Left ventricle myocardium inferior (tissue), 1 donor: ENCODE measurements around the gene POLL. TPM values are rescaled to one million over a fixed set of nuclear protein-coding genes. Genes with fewer than 3 reads are reported as not detected.
A peak's percentile ranks its signal among the peaks of the same experiment; 100 is the strongest.

Source experiments
- DNase-seq: peaks from one replicate; pipeline ENCODE4 v3.0.0-alpha.2; 2020
- H3K27ac ChIP-seq: fragments of 200-600 bp; replicated peaks from 2 replicates; pipeline ENCODE4 v1.8.0; 2021
- H3K27me3 ChIP-seq: fragments of 200-600 bp; 2 replicates; pipeline ENCODE4 v1.8.0; 2021; ENCODE audit warnings: low read depth
- H3K36me3 ChIP-seq: fragments of 200-600 bp; 2 replicates; pipeline ENCODE4 v1.8.0; 2021
- H3K4me1 ChIP-seq: fragments of 200-600 bp; 2 replicates; pipeline ENCODE4 v1.8.0; 2021
- H3K4me3 ChIP-seq: fragments of 200-600 bp; 2 replicates; pipeline ENCODE4 v1.8.0; 2021; ENCODE audit warnings: mild to moderate bottlenecking, moderate library complexity
- H3K9me3 ChIP-seq: fragments of 200-600 bp; replicated peaks from 2 replicates; pipeline ENCODE4 v1.8.0; 2021
- intact Hi-C: fragments of 100-400 bp; cut with micrococcal nuclease; formaldehyde crosslinking; loops from one replicate; pipeline ENCODE4 v1.11.0; 2022
- total RNA-seq: library from RNA; stranded (reverse); fragmentation: NEBNext Ultra II Directional; extraction: Animal tissue kit (Norgen Biotek cat#: 25700); gene quantifications from one replicate; pipeline ENCODE4 v1.2.1, GENCODE V29; 2021
- TF ChIP-seq, protein P1 (sequence below): fragments of 200-600 bp; IDR thresholded peaks from 2 replicates; pipeline ENCODE4 v1.8.0; 2021; ENCODE audit warnings: antibody characterized with exemption, mild to moderate bottlenecking, borderline replicate concordance
- donor health status: DM: no; HTN: yes; CAD: no; lungs with severe emphysema.

Gene POLL
- total RNA-seq, 1 donor from 2014 or later = 16.7 TPM

DNA sequence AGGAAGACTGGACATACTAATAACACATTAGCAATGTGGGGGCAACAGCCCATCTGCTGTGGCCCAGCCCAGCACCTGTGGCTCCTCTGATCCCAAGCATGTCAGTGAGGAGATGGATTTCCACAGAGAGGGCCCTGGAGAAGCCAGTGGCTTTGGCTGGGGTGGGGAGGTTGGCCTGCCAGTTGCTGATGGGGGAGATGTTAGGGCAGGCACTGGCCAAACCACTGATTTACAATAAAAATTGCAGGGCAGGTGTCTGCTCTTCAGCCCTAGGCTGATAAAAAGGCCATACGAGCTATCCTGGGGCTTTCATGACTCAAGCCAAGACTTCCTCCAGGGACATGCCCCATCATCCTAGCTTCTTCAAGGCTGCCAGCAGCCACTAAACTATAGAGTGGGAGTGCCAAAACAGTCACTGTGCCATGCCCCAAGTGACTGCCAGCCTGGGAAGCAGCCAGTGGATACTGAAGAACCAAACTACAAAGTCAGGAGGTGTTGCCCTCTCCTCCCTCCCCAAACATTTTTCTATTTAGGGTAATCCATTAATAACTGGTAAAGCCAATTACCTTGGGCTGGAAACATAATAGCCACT, 37.9 kb upstream of the POLL start:
- intact Hi-C loops = no loop called here
- Histone ChIP-seq H3K27ac (no peak overlapping the region), H3K36me3 (peaks cover 35% of the 10 kb centered on the region), H3K4me1 (peaks cover 35% of the 10 kb centered on the region), H3K4me3 (no peak overlapping the region), H3K9me3 (no peaks in the 10 kb centered on the region), H3K27me3 (no peaks in the 10 kb centered on the region)
- TF ChIP-seq, protein P1, sequence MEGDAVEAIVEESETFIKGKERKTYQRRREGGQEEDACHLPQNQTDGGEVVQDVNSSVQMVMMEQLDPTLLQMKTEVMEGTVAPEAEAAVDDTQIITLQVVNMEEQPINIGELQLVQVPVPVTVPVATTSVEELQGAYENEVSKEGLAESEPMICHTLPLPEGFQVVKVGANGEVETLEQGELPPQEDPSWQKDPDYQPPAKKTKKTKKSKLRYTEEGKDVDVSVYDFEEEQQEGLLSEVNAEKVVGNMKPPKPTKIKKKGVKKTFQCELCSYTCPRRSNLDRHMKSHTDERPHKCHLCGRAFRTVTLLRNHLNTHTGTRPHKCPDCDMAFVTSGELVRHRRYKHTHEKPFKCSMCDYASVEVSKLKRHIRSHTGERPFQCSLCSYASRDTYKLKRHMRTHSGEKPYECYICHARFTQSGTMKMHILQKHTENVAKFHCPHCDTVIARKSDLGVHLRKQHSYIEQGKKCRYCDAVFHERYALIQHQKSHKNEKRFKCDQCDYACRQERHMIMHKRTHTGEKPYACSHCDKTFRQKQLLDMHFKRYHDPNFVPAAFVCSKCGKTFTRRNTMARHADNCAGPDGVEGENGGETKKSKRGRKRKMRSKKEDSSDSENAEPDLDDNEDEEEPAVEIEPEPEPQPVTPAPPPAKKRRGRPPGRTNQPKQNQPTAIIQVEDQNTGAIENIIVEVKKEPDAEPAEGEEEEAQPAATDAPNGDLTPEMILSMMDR = no peak
- DNase-seq = no peak

DNA sequence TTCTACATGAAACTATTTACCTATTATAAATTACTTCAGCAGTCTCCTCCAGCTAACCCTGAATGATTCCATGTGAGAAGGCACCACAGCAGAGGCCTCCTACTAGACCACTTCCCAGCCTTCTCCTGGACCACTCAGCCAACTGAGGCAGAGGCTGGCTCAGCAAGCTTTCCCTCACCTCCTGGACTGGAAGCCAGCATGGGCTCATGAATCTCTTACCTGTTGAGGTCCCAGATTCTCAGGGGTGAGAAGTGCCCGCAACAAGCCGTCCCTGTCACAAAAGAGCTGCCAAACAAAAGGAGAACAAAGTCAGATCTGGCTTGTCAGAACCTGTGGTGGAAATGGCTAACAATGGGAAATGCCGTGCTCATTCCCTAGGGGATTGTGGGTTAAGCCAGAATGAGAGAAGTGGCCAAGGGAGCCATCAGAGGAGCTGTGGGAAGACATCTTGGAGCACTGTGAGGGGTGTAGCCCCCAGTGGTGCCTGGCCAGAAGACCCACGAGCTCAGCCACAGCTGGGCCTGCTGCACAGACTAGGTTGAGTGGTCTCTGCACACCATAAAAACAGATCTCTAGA, 36.6 kb upstream of the POLL start:
- Histone ChIP-seq H3K27ac (peak overlapping the region; percentile 14), H3K4me3 (no peak overlapping the region), H3K4me1 (peaks cover 23% of the 10 kb centered on the region), H3K36me3 (peaks cover 47% of the 10 kb centered on the region), H3K9me3 (no peaks in the 10 kb centered on the region), H3K27me3 (no peaks in the 10 kb centered on the region)
- TF ChIP-seq, protein P1 = no peak
- intact Hi-C loops = no loop called here
- no peak for DNase-seq

DNA sequence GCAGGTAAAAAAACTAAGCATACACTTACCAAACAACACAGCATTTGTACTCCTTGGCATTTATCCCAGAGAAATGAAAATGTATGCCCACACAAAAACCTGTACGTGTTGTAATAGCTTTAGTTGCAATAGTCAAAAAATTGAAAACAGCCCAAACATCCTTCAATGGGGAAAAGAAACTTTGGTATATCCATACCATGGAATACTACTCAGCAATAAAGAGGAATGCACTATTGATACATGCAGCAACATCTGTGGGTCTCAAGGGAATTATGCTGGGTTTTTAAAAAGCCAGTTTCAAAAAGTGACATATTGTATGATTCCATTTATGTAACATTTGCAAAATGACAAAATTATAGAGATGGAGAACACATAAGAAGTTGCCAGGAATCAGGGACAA, 35.5 kb upstream of the POLL start:
- TF ChIP-seq, protein P1 = no peak
- H3K27me3 ChIP-seq = no peaks in the 10 kb centered on the region
- no peaks in the 10 kb centered on the region for H3K9me3 ChIP-seq
- no peak for DNase-seq
- intact Hi-C loops = no loop called here
- H3K27ac ChIP-seq = no peak overlapping the region
- H3K4me3 ChIP-seq = no peak overlapping the region
- H3K4me1 ChIP-seq = peaks cover 22% of the 10 kb centered on the region
- peaks cover 48% of the 10 kb centered on the region for H3K36me3 ChIP-seq

DNA sequence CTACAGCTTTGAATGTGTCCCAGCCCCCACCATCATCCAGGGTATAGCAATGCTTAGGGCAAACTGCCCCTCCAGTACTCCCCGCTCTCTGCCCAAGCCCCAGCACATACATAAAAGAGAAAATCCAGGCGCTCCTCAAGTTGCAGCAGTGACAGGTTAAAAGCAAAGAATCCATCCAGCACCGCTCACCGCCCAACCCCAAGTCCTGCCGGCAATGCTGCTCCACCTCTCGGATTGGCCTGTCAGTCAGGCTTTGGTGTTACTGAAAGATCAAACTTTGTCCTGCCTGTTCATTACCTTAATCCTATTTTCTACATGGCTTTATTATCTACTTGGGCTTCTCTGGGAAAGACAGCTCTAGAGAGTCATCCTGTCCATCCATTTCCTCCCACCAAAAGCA, 31.9 kb upstream of the POLL start:
- DNase-seq = no peak
- intact Hi-C loops = no loop called here
- TF ChIP-seq, protein P1 = no peak

DNA sequence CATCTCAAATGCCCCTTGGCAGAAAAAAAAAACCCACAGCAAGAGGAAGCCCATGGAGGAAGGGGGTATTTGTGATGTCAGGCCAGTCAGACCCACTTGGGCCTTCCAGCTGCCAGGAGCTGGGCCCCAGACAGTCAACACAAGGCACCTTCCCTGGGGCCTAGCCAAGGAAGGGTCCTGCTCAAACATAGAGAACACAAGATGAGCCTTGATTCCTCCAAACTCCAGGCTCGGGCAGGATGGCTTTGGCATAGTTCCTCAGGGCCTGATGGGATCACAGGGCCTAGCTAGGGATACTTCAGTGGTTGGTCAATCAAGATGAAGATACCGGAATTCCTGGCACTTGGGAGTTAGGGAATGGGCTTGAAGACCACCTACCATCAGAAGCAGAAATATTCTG, 30.8 kb upstream of the POLL start:
- Histone ChIP-seq H3K27me3 (no peaks in the 10 kb centered on the region), H3K4me1 (peaks cover 13% of the 10 kb centered on the region), H3K4me3 (no peak overlapping the region), H3K27ac (no peak overlapping the region), H3K36me3 (peaks cover 40% of the 10 kb centered on the region), H3K9me3 (no peaks in the 10 kb centered on the region)
- no peak for DNase-seq
- TF ChIP-seq, protein P1 = no peak
- intact Hi-C loops = no loop called here

More for the DNA sequence above, 31.9 kb upstream of the POLL start:
- Histone ChIP-seq H3K27ac (no peak overlapping the region), H3K27me3 (no peaks in the 10 kb centered on the region), H3K4me3 (no peak overlapping the region), H3K36me3 (peaks cover 48% of the 10 kb centered on the region), H3K4me1 (peaks cover 17% of the 10 kb centered on the region), H3K9me3 (no peaks in the 10 kb centered on the region)
